ENCODE measurements around the gene SLC24A3.

DNA sequence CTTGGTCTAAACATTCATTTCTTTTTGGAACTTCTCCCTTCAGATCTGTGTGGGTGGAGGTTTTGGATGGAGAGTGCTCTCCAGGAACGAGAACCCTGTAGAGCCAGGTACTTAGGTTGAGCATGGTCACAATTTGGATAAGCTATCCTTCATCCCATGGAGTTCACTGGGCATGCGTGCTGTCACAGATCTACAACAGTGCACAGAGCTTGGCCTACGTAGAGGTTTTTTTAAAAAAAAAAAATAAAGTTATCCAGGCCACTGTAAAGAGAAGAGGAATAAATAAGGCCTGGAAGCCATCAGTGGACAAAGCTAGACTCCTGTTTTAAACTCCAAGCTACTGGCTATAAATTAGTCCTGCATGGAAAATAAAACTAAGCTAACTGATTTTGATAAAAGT lies 165.6 kb downstream of the SLC24A3 start:
- peak; percentile 73 to 95 (median 92) for TF ChIP-seq POLR2AphosphoS5 (IDR thresholded peaks at IDR 0.05)
- no peak for TF ChIP-seq CTCF (IDR thresholded peaks at IDR 0.05)

All from sigmoid colon (tissue), 4 donors.